GM13977 (cell line): ENCODE data around the gene RPS6KA3.

ENCODE experiments used
- DNase-seq: peaks from one replicate; pipeline ENCODE4 v3.0.0; 2012; ENCODE audit warnings: low spot score
- CTCF ChIP-seq: IDR thresholded peaks from 2 replicates; pipeline ENCODE4 v1.5.1; 2012; ENCODE audit warnings: mild to moderate bottlenecking, control low read depth; ENCODE audit not compliant: insufficient read depth; ENCODE audit errors: extremely low read depth, missing control alignments
- in situ Hi-C: fragments of 300-500 bp; cut with MboI; formaldehyde crosslinking; loops from one replicate; pipeline ENCODE4 v1.12.0; 2022; ENCODE audit warnings: low sequenced_read_pairs, low pct_unique_long_range_greater_than_20kb, mixed read lengths, inconsistent platforms; ENCODE audit not compliant: unreplicated experiment

The RPS6KA3 gene

GRCh38 chrX:20306668-20307067 lies 40.0 kb upstream of the RPS6KA3 start:
- DNase-seq, result no peak
- in situ Hi-C loops, result no loop called here
- TF ChIP-seq CTCF, result no peak

GRCh38 chrX:20300822-20301221 lies 34.1 kb upstream of the RPS6KA3 start:
- DNase-seq, result no peak
- in situ Hi-C loops, result no loop called here
- TF ChIP-seq CTCF, result no peak

DNA sequence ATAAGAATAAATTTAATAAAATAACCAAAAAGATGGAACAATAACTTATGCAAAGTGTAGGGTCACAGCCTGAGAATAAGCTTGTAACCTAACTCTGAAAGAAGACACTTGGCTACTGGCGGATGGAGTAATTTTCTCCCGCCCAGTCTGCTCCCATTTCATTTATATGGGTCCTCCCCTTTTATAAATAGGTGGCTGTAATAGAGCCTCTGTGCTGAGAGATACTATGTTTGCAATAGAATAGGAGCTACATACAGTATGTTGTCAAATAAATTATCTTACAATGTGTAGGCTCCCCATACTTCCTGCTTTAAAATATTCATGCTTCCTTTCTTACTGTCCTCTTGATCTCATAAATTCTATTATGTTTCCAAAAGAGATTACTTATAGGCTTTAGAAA lies 28.2 kb upstream of the RPS6KA3 start:
- in situ Hi-C loops, result no loop called here
- DNase-seq, result no peak
- TF ChIP-seq CTCF, result no peak

DNA sequence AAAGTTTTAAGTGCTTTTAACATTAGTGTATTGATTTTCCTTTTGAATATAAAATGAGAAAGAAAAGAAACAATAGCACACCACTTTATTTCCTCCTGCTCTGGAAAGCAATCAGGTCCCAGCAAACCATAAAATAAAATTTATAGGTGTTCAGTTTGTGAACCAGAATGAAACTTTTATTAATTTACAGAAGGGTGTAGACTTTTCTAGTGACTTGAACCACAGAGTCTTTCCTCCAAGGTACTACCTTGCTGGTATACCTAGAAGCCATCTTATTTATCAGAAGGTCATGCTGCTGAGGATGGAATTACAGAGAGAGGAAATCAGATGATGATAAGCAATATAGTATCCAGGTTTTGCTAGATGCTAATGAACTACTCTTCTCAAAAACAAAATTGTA lies 27.6 kb upstream of the RPS6KA3 start:
- in situ Hi-C loops, result no loop called here
- TF ChIP-seq CTCF, result no peak
- no peak for DNase-seq

DNA sequence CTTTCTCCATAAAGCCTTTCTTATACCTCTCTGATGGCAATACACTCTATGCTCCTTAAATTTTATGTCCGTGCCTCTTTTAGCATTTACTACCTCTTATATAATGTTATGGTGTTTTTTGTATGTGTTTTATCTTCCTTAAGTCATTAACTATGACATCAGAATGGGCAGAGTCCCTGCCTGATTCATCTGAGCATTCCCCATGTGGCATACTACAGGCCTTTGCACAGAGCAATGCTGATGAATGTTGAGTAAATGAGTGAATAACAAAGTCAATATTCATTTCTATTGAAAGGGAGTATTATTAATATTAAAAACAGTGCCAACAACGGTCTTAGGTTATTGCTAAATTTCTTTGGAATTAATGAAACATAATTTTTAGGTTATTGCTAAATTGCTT lies 18.8 kb upstream of the RPS6KA3 start:
- in situ Hi-C loops, result no loop called here
- DNase-seq, result no peak
- TF ChIP-seq CTCF, result no peak

DNA sequence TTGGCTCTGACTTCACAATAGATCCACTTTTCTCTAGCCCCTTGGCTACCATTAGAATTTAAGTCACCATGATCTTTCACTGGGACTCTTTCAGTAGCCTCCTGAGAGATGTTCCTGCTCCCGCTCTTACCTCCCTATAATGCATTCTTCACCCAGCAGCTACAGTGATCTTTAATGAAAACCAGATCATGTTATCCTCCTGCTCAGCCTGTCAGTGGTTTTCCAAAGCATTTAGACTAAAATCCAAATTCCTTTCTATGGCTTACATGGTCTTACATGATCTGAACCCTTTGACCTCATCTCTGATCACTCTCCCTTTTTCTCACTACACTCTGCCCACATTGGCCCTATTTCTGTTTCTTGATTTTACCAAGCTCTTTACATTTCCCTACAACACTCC lies 18.3 kb upstream of the RPS6KA3 start:
- no peak for DNase-seq
- TF ChIP-seq CTCF, result no peak
- in situ Hi-C loops, result no loop called here

DNA sequence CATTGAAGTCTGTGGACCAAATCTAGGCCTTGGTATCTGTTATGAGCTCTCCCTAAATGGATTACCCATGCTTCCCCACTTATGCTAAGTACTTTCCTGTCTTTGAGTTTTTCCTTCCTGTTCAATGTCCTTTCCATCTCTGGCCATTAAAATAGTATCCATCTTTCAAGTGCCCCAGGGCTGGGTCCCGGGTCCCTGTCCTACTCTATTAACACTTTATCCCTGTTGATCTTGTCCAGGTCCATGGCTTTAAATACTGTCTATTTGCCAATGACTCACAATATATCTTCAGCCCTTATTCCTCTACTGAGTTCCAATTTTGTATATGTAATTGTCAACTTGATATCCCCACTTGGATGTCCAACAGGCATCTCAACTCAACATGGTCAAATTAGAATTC lies 17.7 kb upstream of the RPS6KA3 start:
- TF ChIP-seq CTCF, result no peak
- in situ Hi-C loops, result no loop called here
- no peak for DNase-seq
